Cerebellar nuclear complex (tissue), 1 donor: ENCODE data around the gene SLC6A15.

ENCODE experiments used
- DNase-seq, 2 experiments: peaks; one replicate each; lab custom pipeline; 2025; lab: John Stamatoyannopoulos, UW

Gene SLC6A15

GRCh38 chr12:84874825-84875139, 37.8 kb downstream of the SLC6A15 start:
- no peak for DNase-seq

- DNase-seq, result peak in 1 of 2 experiments; percentile 31
Measured at GRCh38 chr12:84874125-84874824, 38.3 kb downstream of the SLC6A15 start.

- no peak for DNase-seq
Measured at GRCh38 chr12:84862186-84862585, 50.4 kb downstream of the SLC6A15 start.

- no peak for DNase-seq
Measured at GRCh38 chr12:84860718-84861117, 51.9 kb downstream of the SLC6A15 start.

- no peak for DNase-seq
Measured at GRCh38 chr12:84858796-84859195, 53.8 kb downstream of the SLC6A15 start.

GRCh38 chr12:84857525-84858208, 54.9 kb downstream of the SLC6A15 start:
- DNase-seq, result no peak

- DNase-seq, result no peak
Measured at GRCh38 chr12:84856156-84856900, 56.3 kb downstream of the SLC6A15 start.

- DNase-seq, result no peak
Measured at GRCh38 chr12:84843593-84844144, 68.9 kb downstream of the SLC6A15 start.

- no peak for DNase-seq
Measured at GRCh38 chr12:84842406-84843013, 70.1 kb downstream of the SLC6A15 start.

GRCh38 chr12:84841591-84841990, 71.0 kb downstream of the SLC6A15 start:
- DNase-seq, result no peak

GRCh38 chr12:84840356-84840755, 72.2 kb downstream of the SLC6A15 start:
- no peak for DNase-seq

GRCh38 chr12:84826925-84827324, 85.7 kb downstream of the SLC6A15 start:
- DNase-seq, result no peak

GRCh38 chr12:84825149-84825548, 87.5 kb downstream of the SLC6A15 start:
- no peak for DNase-seq

GRCh38 chr12:84822525-84822924, 90.1 kb downstream of the SLC6A15 start:
- no peak for DNase-seq

- DNase-seq, result no peak
Measured at GRCh38 chr12:84816916-84817695, 95.5 kb downstream of the SLC6A15 start.

- DNase-seq, result no peak
Measured at GRCh38 chr12:84814664-84815245, 97.8 kb downstream of the SLC6A15 start.

GRCh38 chr12:84813780-84814663, 98.6 kb downstream of the SLC6A15 start:
- DNase-seq, result no peak

GRCh38 chr12:84811291-84811690, 101.3 kb downstream of the SLC6A15 start:
- no peak for DNase-seq

- no peak for DNase-seq
Measured at GRCh38 chr12:84810611-84811010, 102.0 kb downstream of the SLC6A15 start.
